SK-MEL-5 (cell line): ENCODE data around the gene CGB2. TPM values are rescaled to one million over a fixed set of nuclear protein-coding genes. Genes with fewer than 3 reads are reported as not detected.
"Not testable (repeated sequence)": the region's sequence is repeated elsewhere in the genome, so short reads cannot be mapped to it uniquely, and the experiment has no call there.

Experiments
- DNase-seq: peaks from one replicate; pipeline ENCODE4 v3.0.0-alpha.2; 2016; ENCODE audit warnings: low read depth, low spot score
- in situ Hi-C: cut with HindIII; loops from 2 replicates; pipeline ENCODE4 v1.10.0; 2016; ENCODE audit warnings: low sequenced_read_pairs, high pct_unique_total_duplicates, low pct_unique_long_range_greater_than_20kb
- total RNA-seq: library from RNA; depleted of rRNA; stranded (reverse); fragments of >200 nt; shearing (Covaris generic); gene quantifications from 2 replicates; pipeline ENCODE4 v1.2.3, GENCODE V29; 2014

The CGB2 gene
- total RNA-seq, 1 experiment from 2014 or later: not detected

DNA sequence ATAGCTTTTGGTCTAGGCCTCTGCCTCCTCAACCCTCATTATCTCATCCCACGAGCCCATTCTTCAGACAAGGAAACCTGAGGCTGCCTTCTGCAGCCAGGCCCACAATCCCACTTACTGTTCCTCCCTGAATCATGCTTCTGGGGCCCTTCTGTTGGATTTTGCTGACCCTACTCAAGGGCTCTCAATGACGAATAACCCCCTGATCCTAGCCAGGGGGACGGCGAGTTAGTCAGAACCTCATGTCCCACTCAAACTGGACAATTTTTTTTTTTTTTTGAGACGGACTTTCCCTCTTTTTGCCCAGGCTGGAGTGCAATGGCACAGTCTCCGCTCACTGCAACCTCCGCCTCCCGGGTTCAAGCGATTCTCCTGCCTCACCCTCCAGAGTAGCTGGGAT is 9.6 kb upstream of the CGB2 start:
- in situ Hi-C loops: no loop called here
- no peak for DNase-seq

DNA sequence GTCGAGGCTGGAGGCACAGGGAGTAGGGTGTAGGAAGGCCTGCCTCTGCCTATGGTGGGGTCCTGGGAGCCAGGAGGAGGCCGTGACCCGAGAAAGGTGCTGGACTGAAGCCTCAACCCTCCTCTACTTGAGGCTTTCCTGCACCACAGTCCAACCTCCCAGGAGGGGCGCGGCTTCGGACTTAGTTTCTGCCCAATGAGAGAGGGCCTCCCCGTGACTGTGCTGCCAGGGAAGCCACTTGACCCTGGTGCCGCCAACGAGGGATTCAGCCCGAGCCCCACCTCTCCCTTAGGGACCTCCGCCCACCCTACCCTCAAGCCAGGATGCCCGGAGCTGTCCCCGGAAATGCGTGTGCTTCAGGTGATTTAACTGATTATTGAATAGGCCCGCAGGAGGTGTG is 7.5 kb upstream of the CGB2 start, which contains the start of gene CGB3:
CGB3 (minus strand) TSS at position 101 of the 400 bp plus-strand sequence. CDS start 362 bp downstream, outside the sequence.
- DNase-seq, in situ Hi-C loops: not testable (repeated sequence)

DNA sequence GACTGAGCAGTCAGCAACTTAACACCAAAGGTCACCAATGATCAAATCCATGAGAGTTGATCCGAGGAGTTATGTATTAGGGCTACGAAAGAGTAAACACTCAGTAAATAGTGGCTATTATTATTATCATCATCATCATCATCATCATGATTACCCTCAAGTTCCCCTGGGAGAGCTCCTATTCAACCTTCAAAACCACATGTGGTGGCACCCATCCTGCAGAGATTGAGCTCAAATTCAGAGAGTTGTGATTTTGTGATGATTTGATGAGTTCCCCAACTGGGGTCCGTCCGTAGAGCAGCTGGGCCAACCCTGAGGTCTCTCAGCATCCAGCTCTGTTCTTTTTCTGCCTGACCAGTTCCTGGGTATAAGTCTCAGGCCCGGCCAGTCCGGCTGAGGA is 6.6 kb upstream of the CGB2 start:
- DNase-seq, in situ Hi-C loops: not testable (repeated sequence)

DNA sequence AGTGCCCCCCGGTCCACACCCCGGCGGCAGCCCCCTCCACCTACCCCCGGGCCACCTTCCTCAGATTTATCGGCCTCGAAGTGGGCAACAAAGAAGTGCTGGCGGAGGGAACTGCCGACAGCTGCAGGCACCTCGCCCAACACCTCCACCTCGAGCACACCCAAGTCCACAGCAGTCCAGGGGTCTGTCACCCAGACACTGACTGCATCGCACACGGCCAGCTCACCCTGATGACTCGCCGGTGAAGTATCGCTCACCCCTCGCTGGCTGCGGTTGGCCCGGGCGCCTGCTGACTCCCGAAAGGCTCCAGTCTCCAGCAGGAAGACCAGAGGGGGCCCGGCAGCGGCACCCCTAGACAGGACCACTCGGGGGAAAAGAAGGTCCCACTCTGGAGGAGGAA is 6.1 kb upstream of the CGB2 start:
- in situ Hi-C loops, DNase-seq: not testable (repeated sequence)

DNA sequence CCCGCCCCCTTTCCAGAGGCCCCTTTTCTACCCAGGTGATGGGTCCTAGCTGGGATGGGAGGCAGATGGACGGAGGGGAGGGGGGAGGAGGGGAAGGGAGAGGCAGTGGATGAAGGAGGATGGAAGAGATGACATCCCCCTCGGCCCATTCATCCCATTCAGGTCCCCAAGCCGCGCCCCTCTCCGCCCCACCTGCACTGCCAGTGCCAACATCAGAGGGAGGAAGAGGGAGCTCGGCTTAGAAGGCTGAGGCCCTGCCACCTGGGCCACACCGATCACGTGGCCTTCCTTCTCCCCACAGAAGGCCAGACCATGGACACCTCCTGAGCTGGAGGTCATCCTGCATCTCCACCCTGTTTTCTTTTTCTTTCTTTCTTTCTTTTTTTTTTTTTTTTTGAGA is 3.0 kb upstream of the CGB2 start:
- DNase-seq, in situ Hi-C loops: not testable (repeated sequence)

DNA sequence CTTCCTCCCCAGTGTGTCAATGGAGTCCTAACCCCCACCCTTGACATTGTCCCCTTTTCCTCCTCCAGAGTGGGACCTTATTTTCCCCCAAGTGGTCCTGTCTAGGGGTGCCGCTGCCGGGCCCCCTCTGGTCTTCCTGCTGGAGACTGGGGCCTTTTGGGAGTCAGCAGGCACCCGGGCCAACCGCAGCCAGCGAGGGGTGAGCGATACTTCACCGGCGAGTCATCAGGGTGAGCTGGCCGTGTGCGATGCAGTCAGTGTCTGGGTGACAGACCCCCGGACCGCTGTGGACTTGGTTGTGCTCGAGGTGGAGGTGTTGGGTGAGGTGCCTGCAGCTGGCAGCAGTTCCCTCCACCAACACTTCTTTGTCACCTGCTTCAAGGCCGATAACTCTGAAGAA is 1.9 kb upstream of the CGB2 start:
- in situ Hi-C loops, DNase-seq: not testable (repeated sequence)

DNA sequence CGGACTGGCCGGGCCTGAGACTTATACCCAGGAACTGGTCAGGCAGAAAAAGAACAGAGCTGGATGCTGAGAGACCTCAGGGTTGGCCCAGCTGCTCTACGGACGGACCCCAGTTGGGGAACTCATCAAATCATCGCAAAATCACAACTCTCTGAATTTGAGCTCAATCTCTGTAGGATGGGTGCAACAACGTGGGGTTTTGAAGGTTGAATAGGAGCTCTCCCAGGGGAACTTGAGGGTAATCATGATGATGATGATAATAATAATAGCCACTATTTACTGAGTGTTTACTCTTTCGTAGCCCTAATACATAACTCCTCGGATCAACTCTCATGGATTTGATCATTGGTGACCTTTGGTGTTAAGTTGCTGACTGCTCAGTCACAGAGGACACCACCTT is 1.4 kb upstream of the CGB2 start:
- in situ Hi-C loops, DNase-seq: not testable (repeated sequence)

DNA sequence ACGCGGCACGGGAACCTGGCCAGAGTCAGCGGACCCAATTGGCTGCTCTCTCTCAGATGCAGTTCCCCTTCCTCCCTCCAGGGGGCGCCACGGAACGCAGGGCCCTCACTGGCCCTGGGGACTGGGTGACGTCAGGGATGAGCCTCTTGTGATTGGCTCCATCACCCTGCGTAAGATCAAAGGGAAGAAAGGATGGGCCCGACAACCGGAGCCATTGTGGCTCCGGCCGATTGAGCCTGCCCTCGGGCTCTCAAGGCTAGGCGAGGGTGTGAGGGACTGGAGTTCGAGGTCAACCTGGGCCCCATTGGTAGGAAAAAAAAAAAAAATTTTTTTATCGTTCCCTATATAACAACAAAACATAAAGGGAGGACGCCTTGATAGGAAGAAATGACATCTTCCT is 5.1 kb downstream of the CGB2 start, which contains the start of gene CGB1:
CGB1 (minus strand) TSS at position 81 of the 400 bp plus-strand sequence. CDS start 184 bp downstream, outside the sequence.
- DNase-seq: peak; percentile 84
- in situ Hi-C loops: not testable (repeated sequence)

DNA sequence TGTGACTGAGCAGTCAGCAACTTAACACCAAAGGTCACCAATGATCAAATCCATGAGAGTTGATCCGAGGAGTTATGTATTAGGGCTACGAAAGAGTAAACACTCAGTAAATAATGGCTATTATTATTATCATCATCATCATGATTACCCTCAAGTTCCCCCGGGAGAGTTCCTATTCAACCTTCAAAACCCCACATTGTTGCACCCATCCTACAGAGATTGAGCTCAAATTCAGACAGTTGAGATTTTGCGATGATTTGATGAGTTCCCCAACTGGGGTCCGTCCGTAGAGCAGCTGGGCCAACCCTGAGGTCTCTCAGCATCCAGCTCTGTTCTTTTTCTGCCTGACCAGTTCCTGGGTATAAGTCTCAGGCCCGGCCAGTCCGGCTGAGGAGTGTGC is 6.4 kb downstream of the CGB2 start:
- in situ Hi-C loops, DNase-seq: not testable (repeated sequence)

DNA sequence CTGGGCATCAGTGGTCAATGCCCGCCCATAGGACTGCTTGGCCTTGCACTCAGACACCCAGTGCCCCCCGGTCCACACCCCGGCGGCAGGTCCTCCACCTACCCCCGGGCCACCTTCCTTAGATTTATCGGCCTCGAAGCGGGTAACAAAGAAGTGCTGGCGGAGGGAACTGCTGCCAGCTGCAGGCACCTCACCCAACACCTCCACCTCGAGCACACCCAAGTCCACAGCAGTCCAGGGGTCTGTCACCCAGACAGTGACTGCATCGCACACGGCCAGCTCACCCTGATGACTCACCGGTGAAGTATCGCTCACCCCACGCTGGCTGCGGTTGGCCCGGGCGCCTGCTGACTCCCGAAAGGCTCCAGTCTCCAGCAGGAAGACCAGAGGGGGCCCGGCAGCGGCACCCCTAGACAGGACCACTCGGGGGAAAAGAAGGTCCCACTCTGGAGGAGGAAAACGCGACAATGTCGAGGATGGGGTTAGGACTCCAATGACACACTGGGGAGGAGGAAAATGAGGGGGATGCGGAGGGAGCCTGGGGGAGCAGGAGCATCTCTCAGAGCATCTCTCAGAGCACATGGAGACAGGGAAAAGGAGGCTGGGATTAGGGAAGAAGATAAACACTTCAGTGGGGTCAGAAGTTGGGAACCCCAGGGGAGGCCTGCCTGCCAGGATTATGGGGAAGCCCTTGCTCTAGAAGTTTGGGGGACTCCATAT is 7.0 kb downstream of the CGB2 start:
- in situ Hi-C loops, DNase-seq: not testable (repeated sequence)

DNA sequence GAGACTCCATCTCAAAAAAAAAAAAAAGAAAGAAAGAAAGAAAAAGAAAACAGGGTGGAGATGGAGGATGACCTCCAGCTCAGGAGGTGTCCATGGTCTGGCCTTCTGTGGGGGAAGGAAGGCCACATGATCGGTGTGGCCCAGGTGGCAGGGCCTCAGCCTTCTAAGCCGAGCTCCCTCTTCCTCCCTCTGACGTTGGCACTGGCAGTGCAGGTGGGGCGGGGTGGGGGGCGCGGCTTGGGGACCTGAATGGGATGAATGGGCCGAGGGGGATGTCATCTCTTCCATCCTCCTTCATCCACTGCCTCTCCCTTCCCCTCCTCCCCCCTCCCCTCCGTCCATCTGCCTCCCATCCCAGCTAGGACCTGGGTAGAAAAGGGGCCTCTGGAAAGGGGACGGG is 8.0 kb downstream of the CGB2 start:
- DNase-seq, in situ Hi-C loops: not testable (repeated sequence)

DNA sequence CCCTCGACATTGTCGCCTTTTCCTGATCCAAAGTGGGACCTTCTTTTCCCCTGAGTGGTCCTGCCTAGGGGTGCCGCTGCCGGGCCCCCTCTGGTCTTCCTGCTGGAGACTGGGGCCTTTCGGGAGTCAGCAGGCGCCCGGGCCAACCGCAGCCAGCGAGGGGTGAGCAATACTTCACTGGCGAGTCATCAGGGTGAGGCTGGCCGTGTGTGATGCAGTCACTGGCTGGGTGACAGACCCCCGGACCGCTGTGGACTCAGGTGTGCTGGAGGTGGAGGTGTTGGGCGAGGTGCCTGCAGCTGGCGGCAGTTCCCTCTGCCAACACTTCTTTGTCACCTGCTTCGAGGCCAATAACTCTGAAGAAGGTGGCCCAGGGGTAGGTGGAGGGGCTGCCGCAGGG is 10.5 kb downstream of the CGB2 start:
- no peak for DNase-seq
- in situ Hi-C loops: no loop called here

DNA sequence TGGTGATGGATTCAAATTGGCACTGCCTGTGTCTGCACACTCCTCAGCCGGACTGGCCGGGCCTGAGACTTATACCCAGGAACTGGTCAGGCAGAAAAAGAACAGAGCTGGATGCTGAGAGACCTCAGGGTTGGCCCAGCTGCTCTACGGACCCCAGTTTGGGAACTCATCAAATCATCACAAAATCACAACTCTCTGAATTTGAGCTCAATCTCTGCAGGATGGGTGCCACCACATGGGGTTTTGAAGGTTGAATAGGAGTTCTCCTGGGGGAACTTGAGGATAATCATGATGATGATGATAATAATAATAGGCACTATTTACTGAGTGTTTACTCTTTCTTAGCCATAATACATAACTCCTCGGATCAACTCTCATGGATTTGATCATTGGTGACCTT is 11.0 kb downstream of the CGB2 start:
- DNase-seq, in situ Hi-C loops: not testable (repeated sequence)

DNA sequence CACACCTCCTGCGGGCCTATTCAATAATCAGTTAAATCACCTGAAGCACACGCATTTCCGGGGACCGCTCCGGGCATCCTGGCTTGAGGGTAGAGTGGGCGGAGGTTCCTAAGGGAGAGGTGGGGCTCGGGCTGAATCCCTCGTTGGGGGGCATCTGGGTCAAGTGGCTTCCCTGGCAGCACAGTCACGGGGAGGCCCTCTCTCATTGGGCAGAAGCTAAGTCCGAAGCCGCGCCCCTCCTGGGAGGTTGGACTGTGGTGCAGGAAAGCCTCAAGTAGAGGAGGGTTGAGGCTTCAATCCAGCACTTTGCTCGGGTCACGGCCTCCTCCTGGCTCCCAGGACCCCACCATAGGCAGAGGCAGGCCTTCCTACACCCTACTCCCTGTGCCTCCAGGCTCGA is 11.9 kb downstream of the CGB2 start, which contains the start of gene CGB5:
CGB5 (plus strand) TSS at position 301 of the 400 bp plus-strand sequence. CDS start 362 bp downstream, outside the sequence.
- in situ Hi-C loops: not testable (repeated sequence)

DNA sequence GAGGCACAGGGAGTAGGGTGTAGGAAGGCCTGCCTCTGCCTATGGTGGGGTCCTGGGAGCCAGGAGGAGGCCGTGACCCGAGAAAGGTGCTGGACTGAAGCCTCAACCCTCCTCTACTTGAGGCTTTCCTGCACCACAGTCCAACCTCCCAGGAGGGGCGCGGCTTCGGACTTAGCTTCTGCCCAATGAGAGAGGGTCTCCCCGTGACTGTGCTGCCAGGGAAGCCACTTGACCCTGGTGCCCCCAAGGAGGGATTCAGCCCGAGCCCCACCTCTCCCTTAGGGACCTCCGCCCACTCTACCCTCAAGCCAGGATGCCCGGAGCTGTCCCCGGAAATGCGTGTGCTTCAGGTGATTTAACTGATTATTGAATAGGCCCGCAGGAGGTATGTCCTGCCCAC is 17.3 kb downstream of the CGB2 start, which contains the start of gene CGB8:
CGB8 (minus strand) TSS at position 101 of the 400 bp plus-strand sequence. CDS start 372 bp downstream, outside the sequence.
- in situ Hi-C loops, DNase-seq: not testable (repeated sequence)

More for the DNA sequence above, 11.9 kb downstream of the CGB2 start, which contains the start of gene CGB5:
- DNase-seq: not testable (repeated sequence)

DNA sequence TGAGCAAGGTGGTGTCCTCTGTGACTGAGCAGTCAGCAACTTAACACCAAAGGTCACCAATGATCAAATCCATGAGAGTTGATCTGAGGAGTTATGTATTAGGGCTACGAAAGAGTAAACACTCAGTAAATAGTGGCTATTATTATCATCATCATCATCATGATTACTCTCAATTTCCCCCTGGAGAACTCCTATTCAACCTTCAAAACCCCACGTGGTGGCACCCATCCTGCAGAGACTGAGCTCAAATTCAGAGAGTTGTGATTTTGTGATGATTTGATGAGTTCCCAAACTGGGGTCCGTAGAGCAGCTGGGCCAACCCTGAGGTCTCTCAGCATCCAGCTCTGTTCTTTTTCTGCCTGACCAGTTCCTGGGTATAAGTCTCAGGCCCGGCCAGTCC is 18.1 kb downstream of the CGB2 start:
- in situ Hi-C loops, DNase-seq: not testable (repeated sequence)

DNA sequence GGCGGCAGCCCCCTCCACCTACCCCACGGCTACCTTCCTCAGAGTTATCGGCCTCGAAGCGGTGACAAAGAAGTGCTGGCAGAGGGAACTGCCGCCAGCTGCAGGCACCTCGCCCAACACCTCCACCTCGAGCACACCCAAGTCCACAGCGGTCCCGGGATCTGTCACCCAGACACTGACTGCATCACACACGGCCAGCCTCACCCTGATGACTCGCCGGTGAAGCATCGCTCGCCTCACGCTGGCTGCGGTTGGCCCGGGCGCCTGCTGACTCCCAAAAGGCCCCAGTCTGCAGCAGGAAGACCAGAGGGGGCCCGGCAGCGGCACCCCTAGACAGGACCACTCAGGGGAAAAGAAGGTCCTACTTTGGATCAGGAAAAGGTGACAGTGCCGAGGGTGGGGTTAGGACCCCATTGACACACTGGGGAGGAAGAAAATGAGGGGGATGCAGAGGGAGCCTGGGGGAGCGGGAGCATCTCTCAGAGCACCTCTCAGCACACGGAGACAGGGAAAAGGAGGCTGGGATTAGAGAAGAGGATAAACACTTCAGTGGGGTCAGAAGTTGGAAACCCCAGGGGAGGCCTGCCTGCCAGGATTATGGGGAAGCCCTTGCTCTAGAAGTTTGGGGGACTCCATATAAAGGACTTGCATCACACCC is 18.8 kb downstream of the CGB2 start:
- DNase-seq, in situ Hi-C loops: not testable (repeated sequence)

DNA sequence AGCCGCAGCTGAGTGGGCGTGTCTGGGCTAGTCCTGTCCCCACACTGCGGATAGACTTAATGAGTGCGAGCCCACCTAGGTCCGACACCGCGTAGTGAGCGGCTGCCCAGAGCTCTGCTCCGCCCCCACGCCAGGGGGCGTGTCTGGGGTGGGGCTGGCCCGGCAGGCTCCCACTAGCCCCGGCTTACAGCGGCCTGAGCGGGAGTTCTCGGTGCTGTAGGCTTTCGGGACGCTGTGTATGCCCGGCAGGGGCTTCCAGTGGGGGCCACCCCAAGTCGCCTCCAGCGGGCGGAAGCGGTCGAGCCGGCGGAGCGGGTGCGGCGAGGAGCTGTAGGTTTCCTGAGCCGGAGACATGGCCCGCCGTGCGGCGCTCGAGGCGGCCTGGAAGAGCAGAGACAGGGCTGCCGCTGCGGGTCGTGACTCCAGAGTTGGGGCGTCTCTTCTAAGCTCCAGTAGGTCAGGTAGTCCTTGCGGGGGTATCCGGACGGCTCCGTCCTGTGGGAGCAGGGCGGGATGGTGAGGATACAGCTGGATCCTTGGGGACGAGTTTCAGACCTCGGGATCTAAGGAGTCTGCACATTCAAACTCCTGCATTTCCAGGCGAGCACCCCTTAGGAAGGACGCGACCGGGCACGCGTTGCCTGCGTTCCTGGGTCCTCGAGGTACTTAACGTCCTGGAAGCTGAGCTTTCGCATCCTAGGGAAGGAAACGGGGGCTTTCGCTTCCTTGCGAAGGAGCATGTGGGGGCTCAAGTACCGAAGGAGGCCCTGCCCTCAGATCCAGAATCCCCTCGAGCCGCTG is 24.6 kb downstream of the CGB2 start:
- DNase-seq: peak; percentile 52
- in situ Hi-C loops: no loop called here
